HG03095 (cell line): ENCODE data around the gene CGB8.
"Not testable (repeated sequence)": the region's sequence is repeated elsewhere in the genome, so short reads cannot be mapped to it uniquely, and the experiment has no call there.

Experiments
- ATAC-seq: cut with Tn5 transposase; IDR thresholded peaks from one replicate; pipeline ENCODE4 v1.9.1; 2021; ENCODE audit warnings: moderate library complexity; ENCODE audit not compliant: unreplicated experiment

CGB8 gene

DNA sequence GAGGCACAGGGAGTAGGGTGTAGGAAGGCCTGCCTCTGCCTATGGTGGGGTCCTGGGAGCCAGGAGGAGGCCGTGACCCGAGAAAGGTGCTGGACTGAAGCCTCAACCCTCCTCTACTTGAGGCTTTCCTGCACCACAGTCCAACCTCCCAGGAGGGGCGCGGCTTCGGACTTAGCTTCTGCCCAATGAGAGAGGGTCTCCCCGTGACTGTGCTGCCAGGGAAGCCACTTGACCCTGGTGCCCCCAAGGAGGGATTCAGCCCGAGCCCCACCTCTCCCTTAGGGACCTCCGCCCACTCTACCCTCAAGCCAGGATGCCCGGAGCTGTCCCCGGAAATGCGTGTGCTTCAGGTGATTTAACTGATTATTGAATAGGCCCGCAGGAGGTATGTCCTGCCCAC lies at the start of gene CGB8:
TSS of gene CGB8 (minus strand) at position 101 of the 400 bp plus-strand sequence. CDS start 372 bp downstream, outside the sequence.
- not testable (repeated sequence) for ATAC-seq

- no peak for ATAC-seq
Measured at GRCh38 chr19:49097453-49098288, 48.8 kb upstream of the CGB8 start.

DNA sequence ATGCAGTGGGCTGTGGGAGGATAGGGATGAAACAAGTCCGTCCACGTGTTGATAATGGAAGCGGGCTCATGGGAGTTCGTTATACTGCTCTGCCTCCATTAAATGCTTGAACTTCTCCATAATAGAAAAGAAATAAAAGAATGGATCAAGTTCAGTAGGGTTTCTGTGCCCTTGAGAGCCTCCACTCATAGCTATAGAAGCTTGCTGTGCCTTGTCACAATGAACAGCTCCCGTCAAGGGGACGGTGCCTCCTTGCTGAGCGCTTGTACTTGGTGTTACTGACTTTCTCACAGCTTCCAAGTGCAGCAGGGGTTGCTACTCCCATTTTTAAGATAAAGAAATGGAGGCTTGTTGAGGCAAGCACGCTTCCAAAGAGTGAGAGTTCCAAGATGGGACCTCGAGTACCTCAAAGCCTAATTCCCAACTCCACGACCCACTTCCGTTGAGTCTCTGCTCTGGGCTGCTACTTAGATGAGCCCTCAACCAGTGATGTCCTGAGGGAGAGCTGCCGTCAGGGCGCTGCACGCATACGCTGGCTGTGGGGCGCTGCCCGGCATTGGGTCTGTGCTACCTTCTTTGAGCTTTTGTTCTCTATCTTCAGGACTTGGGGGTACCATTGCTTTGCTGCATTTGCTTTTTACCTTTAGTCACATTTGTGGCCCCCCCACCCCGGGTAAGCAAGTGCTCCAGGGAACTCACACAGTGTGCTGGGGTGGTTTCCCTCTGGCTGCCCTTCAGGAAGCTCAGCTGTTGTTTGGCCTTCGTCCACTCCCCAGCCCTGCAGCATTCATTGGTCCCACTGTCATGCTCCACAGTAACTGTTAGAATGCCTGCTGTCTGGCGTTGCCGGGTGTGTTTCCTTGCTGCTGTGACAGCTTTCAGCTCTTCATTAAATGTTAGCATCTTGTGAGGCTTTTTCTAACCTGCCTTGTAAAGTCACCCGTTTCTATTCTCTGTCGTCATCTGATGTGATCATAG lies 45.9 kb upstream of the CGB8 start:
- no peak for ATAC-seq

DNA sequence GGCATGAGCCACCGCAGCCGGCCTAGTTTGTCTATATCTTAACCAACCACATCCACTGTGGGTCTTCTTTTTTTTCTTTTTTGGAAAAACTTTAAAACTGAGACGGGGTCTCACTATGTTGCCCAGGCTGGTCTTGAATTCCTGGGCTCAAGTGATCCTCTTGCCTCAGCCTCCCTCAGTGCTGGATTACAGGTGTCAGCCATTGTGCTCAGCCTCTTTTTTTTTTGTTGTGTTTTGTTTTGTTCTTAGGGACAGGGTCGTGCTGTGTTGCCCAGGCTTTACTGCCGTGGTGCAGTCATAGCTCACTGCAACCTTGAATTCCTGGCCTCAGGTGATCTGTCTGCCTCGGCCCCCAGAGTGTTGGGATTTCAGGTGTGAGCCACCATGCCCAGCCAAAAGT lies 43.8 kb upstream of the CGB8 start:
- ATAC-seq: no peak

DNA sequence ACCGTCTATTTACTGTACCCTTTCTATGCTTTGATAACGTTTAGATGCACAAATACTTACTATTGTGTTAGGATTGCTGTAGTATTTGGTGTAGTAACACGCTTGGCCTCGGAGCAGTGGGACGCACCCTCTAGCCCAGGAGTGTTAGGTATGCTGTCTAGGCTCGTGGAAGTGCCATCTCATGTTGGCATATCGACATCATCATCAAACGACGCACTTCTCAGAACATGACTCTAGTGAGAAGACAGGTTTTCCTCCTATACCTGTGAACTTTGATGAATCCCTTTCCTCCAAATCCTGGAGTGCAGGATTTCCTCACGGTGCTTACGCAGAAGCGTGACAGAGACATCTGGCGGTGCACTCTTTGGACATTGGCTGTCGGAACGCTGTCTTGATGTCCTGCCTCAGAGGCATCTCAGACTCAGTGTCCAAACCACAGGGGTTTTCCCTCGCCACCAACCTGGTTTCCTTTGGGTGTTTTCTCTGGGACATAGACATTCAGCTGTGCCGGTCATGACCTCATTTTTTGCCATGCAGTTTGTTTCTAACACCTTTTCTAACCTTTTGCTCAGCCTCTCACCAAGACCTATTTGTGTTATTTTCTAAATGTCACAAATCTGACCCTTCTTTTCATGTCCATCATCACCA lies 42.6 kb upstream of the CGB8 start:
- no peak for ATAC-seq

GRCh38 chr19:49086296-49086695 lies 37.4 kb upstream of the CGB8 start:
- ATAC-seq: no peak

DNA sequence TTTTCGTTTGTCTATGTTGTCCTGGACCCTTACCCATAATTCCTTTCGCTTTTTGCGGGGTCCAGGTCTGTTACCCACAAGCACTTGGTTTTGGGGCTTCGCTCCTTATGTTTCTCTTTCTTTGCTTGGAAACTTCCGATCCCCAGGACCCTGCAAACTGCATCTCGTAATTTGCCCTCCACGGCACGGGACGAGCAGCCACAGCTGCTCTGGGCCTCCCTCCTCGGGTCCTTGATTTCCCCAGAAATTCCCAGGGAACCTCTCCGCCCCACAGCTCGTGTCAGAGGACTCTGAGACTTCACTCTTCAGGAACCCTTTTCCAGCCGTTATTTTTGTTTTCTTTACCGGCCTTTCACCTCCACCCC lies 36.9 kb upstream of the CGB8 start:
- no peak for ATAC-seq

DNA sequence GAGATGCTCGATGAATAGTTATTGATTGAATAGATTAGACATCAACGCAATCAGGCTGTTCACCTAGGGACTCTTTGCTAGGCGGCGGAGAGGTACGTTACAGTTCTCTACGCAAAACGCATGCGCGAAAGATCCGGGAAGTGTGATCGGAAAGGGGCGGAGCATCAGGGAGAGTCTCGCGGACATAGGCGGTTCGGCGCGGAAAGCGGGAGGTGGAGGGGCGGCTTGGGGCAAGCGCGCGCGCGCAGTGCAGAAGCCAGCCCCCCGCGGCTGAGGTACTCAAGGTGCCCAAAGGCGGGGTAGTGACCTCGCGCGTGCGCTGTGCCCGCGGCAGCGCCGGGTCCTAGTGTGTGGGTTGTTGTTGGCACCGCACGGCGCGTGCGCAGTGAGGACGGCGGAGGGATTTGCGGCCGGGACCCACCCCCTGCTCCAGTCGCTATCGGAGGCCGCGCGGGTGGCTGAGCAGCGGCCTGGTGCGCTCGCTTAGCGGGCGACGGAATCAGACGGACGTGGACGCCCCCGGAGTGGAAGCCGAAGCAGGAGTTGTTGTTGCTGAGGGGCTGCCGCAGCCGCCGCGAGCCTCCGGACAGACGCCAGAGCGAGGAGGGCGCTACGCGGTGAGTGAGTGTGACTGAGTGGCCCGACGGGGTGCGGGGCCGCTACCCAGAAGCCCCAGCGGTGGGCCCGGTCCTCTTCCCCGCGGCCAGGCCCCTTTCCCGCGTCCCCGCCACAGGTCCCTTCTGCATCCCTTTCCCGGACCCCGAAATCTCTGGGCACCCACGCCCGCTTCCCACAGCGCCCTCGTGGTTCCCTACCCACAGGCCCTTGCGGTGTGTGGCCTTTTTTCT lies 36.3 kb upstream of the CGB8 start, which contains the start of gene SNRNP70:
TSS of gene SNRNP70 (plus strand) at position 432 of the 848 bp plus-strand sequence. CDS start 964 bp downstream, outside the sequence.
- peak; percentile 72 for ATAC-seq

DNA sequence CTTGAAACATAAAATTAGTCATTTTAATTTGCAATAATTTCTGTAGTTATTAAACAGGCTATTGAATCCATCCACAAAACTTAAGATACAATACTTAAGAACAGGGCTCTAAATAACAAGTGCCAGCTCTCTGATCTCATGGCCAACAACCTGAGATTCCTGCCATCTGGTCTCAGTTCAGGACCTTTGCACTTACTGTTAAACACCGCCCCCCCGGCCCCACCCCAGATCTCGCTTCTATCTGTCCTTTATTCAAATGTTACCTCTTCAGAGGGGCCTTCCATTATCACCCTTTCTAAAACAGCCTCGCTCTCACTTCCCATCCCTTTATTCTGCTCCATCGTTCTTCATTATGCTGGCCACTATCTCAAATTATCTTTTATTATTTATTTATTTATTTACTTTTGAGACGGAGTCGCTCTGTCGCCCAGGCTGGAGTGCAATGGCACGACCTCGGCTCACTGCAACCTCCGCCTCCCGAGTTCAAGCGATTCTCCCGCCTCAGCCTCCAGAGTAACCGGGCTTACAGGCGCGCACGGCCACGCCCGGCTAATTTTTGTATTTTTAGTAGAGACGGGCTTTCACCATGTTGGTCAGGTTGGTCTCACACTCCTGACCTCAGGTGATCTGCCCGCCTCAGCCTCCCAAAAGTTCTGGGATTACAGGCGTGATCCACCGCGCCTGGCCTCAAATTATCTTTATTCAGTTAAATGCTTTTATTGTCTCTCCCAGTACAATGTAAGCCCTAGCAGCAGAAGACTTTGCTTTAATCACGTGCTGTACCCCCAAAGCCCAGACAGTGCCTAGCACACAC lies 35.5 kb upstream of the CGB8 start:
- no peak for ATAC-seq

GRCh38 chr19:49081273-49081672 lies 32.4 kb upstream of the CGB8 start:
- ATAC-seq: no peak

DNA sequence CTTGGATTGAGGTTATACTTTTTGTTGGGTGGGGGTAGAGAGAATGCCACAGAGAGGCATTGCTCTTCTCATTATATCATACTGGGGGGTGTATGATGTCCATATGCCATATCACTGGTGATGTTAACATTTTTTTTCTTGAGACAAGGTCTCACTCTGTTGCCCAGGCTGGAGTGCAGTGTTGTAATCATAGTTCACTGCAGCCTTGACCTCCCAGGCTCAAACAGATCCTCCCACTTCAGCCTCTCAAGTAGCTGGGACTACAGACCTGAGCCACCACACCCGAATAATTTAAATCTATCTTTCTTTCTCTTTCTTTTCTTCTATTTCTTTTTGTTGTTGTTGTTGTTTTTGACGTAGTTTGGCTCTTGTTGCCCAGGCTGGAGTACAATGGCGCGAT lies 31.5 kb upstream of the CGB8 start:
- ATAC-seq: no peak

DNA sequence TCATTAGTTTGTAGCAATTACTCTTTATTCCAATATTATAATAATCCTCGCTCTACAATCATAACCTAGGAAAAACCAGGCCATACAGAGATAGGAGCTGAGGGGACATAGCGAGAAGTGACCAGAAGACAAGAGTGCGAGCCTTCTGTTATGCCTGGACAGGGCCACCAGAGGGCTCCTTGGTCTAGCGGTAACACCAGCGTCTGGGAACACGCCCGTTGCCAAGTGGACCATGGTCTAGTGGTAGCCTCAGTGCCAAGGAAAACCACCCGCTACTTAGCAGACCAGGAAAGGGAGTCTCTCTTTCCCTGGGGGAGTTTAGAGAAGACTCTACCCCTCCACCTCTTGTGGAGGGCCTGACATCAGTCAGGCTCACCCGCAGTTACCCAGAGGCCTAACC lies 26.0 kb upstream of the CGB8 start:
- not testable (repeated sequence) for ATAC-seq

- no peak for ATAC-seq
Measured at GRCh38 chr19:49073514-49074378, 24.8 kb upstream of the CGB8 start.

DNA sequence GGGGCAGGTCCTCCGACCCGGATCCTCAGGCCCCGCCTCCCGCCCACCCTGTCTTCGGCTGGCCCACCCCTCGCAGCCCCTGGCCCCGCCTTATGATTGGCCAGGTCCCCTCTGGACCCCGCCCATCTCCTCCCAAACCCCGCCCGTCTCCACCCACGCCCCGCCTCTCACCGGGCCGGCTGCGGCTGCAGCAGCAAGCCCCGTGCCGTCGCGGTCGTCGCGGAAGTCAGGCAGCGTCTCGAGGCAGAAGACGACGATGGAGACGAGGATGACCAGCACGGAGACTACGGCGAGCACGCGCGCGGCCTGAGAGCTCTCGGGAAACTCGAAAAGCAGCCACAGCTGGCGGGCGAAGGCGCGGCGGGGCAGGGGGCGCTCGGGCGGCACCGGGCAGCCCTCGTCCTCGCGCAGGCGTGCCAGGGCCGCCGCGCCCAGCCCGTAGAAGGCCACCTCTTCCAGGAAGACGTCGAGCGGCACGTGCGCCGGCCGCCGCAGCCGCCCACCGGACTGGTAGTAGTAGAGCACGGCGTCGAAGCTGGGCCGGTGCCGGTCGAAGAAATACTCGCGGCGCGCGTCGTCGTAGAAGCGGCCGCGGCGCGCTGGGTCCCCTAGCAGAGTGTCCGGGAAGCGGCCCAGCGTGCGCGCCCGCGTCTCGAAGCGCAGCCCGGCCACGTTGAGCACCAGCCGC lies 23.1 kb upstream of the CGB8 start:
- no peak for ATAC-seq

GRCh38 chr19:49070416-49070815 lies 21.5 kb upstream of the CGB8 start:
- no peak for ATAC-seq

DNA sequence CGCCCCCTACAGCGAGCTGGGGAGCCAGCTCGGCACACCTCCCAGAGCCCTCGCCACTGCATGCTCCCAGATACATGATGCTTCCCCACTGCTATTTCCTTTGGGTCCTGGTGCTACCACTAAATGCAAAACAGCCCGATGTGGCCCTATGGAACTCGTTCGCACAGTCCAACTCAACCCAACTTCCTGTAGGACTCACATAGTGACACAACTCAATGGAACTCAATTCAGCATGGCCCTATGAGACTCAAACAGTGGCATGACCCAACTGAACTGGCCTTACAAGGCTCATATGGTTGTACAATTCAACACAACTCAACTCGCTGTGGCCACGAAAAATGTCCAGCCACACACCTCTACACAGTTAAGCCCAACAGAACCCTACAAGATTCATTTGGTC lies 20.1 kb upstream of the CGB8 start:
- ATAC-seq: no peak

DNA sequence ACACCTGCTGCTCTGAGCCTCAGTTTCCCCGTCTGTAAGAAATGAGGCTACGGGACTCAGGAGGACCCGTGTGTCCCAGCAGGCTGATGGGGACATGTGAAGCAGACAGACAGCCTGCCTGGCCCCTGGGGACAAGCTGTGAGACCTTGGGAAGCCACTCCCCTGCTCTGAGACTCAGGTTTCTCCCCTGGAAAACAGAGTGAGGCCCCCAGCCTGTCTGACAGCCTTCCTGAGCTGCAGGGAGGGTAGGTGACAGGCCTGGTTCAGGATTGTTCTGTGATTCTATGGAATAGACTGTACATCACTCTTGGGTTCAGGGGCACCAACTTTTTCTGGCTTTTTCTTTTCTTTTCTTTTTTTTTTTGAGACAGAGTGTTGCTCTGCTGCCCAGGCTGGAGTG lies 18.6 kb upstream of the CGB8 start:
- ATAC-seq: no peak
